Islet of Langerhans (tissue), 1 donor: ENCODE measurements around the gene PRMT3.
"Not testable (repeated sequence)": the region's sequence is repeated elsewhere in the genome, so short reads cannot be mapped to it uniquely, and the experiment has no call there.

Experiments
- FAIRE-seq: peaks from one replicate; lab custom pipeline; 2011; peaks lifted over from hg19 to GRCh38; lab: Jason Lieb, UNC

The PRMT3 gene

DNA sequence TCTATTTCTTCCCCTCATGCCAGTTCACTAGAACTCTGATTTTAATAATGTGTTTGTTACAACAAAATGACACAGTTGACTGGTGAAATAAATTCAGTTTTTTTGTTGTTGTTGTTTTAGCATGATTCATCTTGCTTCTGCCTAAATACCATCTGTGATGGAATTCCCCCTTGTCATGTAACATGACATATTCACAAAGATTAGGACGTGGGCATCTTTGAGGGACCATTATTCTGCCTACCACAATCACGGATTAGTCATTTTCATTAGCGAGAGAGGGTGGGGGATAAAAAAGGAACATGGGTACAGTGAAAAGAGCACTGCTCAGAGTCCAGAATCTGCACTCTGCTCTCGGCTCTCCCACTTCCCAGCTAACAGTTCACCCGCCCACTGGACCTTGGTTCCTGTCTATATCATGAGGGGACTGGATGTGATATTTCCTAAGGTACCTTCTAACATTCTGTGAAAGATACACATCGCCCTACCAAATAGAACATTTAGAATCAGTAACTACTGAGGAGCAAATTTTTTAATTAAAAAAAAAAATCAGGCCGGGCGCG is 12.7 kb upstream of the PRMT3 start:
- no peak for FAIRE-seq

DNA sequence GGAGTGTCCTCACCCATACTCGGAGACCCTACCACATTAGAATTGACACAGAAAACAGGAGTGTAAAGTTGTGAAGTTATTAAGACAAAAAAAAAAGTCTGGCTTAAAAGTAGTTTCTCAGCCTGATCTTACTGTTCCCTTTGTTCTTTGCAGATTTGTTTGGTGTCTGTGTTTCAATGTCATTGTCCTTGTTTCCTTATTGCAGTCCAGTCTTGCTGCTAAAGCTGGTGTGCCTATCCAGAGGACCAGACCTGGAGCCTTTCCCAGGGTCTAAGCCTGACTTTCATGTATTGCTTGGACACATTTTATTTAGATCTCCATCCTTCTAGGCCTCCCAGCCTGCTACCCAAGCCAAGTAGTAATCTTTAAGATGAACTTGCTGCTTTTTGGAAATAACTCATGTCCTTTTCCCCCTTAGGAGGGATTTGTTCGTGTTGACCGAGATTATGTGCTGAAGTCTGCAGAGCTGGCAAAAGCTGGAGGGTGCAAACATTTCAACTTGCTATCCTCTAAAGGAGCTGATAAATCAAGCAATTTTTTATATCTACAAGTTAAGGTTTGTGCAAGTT is 11.3 kb upstream of the PRMT3 start:
- no peak for FAIRE-seq

- not testable (repeated sequence) for FAIRE-seq
These were observed 1.5 kb upstream of the PRMT3 start for GRCh38 chr11:20385996-20386395.

- FAIRE-seq = no peak
These were observed 860 bp downstream of the PRMT3 start for GRCh38 chr11:20388096-20389055.

GRCh38 chr11:20397281-20397680 is 9.8 kb downstream of the PRMT3 start:
- FAIRE-seq = no peak

DNA sequence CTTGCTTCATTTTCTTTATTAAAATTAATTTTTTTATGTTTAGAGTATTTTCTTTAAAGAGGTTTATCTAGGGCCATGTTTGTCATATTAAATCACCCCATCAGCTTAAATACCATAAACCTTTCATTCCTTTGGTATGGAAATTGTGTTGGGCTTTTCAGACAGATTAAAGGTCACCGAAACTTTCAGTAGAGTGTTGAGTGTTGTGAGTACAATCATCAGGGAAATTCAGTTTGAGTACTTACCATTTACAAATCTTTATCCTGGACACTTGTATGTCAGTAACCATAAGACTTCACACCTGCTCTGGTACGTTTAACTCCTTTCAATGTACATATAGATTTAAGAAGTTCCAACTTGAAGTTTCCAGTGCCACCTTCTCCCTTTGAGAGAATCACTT is 12.0 kb downstream of the PRMT3 start:
- no peak for FAIRE-seq

DNA sequence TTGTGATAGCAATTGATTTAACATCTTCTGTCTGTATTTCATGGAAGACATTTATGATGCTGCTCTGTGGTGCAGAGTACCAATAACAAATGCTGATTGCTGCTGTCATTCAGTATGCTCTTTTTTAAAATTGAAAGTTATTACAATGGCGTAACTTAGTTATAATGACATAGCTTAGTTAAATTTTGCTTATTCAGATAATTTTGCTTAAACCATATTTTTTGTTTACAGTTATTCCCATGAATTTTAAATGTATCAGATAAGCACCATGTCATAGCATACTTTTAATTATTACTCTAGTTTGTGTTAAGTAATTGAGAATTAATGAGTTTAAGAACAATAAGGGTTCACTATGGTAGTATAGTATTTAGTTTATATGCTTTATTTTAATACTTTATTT is 15.5 kb downstream of the PRMT3 start:
- no peak for FAIRE-seq

GRCh38 chr11:20406484-20406883 is 19.0 kb downstream of the PRMT3 start:
- no peak for FAIRE-seq

- FAIRE-seq = no peak
These were observed 19.8 kb downstream of the PRMT3 start for GRCh38 chr11:20407344-20407743.

DNA sequence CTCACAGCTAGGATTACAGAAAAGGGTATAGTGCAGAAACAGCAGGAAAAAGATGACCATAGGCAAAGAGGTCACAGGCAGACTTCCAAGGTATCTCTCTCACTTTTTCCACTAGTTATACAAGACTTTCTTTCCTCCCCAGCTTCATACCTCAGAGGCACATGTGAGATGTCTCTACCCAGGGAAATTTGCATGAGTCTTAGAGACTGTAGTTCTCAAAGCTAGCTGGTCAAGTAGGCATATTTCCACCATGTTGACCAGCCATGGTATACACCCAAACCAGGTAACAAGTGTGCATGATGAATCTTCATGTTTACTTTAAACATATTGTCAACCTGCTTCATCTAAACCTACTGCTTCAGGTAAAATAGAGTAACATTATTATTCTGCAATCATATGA is 27.9 kb downstream of the PRMT3 start:
- no peak for FAIRE-seq

DNA sequence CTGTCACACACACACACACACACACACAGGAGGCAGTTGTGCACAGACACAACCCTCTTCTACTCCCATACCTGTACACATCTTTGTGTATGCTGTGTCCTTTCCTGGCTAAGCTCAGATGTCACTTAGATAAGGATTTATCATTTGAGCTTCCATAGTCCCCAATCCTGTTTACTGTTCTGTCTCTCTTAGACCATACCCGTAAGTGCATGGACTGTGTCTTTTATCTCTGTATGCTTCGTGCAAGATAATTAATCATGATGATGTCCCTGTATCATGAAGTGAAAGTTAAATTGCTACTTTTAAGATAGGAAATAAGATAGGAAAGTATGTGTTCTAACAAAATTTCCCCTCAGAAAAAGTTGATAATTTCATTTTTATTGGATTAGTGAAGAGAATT is 30.3 kb downstream of the PRMT3 start:
- no peak for FAIRE-seq

GRCh38 chr11:20421946-20422345 is 34.4 kb downstream of the PRMT3 start:
- FAIRE-seq = no peak

DNA sequence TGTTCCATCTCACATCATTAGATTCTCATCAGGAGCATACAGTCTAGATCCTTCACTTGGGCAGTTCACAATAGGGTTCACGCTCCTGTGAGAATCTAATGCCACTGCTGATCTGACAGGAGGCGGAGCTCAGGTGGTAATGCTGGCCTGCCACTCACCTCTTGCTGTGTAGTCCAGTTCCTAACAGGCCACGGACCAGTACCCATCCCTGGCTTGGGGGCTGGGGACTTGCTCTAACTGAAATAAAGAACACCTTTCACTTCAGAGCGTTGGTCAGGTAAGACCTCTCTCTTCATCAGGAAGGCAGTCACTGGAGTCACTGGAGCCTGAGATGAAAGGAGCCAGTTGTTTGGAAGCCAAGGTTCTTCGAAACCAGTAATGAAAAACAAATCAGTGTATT is 41.7 kb downstream of the PRMT3 start:
- no peak for FAIRE-seq

GRCh38 chr11:20438637-20439036 is 51.1 kb downstream of the PRMT3 start:
- FAIRE-seq = no peak

- no peak for FAIRE-seq
These were observed 56.1 kb downstream of the PRMT3 start for GRCh38 chr11:20443596-20443995.

GRCh38 chr11:20444535-20444934 is 57.0 kb downstream of the PRMT3 start:
- no peak for FAIRE-seq

- no peak for FAIRE-seq
These were observed 61.3 kb downstream of the PRMT3 start for GRCh38 chr11:20448834-20449233.

- FAIRE-seq = no peak
These were observed 63.3 kb downstream of the PRMT3 start for GRCh38 chr11:20450829-20451228.

GRCh38 chr11:20451568-20451967 is 64.1 kb downstream of the PRMT3 start:
- FAIRE-seq = no peak

GRCh38 chr11:20452585-20452984 is 65.1 kb downstream of the PRMT3 start:
- FAIRE-seq = no peak

DNA sequence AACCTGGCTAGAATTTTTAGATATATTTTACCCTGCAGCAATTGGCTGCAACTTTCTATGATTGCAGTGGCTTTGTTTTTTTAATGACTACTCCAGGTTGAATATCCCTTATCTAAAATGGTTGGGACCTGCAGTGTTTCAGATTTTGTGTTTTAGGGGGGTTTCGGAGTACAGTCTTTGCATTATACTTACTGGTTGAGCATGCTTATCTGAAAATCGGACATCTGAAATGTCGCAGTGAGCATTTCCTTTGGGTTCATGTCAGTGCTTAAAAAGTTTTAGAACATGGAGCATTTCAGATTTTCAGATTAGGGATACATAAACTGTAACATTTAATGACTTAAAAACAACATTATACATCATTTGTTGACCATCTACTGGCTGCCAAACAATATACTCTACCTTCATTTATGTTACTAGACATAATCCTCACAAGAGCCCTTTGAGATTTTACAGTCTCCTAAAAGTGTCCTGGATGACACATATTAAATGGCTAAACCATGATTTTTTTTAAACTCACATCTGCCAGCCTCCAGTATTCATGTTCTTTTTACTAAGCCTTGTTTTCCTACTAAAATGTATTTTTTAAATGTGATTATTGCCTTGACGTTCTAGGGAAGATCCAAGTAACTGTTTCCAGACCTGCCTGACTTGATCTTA is 66.3 kb downstream of the PRMT3 start:
- no peak for FAIRE-seq

GRCh38 chr11:20457001-20457799 is 69.7 kb downstream of the PRMT3 start:
- FAIRE-seq = no peak
